ENCODE data around the gene DGLUCY. TPM values are rescaled to one million over a fixed set of nuclear protein-coding genes. Genes with fewer than 3 reads are reported as not detected.

DGLUCY gene
- total and polyA plus RNA-seq, 2 of the 8 experiments (the other 6 are each of a cell fraction or from before 2014, with no cell fraction given), result 24.9 to 31.8 TPM

DNA sequence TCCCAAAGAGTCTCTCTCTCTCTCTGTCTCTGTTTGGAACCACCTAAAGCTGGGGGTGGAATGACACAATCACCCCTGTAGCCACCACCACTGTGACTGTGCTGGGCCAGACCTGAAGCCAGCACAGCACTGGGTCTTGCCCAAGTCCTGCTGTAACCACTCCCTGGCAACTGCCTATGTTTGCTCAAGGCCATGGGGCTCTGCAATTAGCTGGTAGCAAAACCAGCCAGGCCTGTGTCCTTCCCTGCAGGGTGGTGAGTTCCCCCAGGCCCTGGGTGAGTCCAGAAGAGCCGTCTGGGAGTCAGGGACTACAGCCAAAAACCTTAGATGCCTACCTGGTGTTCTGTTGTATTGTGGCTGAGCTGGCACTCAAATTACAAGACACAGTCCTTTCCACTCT, 50.8 kb downstream of the DGLUCY start:
- Histone ChIP-seq H2BK20ac (ENCODE audit: low read length) (no peak overlapping the region), H2AK5ac (ENCODE audit: low read depth, low read length) (no peak overlapping the region), H3K23ac (ENCODE audit: insufficient read length) (no peak overlapping the region), H2BK15ac (ENCODE audit: low read length) (no peak overlapping the region), H3K9ac (replicated peaks in 1 of 4; ENCODE audit: extremely low read depth in 1 of 4, low read depth in 3 of 4, low read length in 3 of 4) (no peak overlapping the region), H3K27me3 (replicated peaks in 1 of 4; ENCODE audit: control insufficient read depth in 3 of 4, extremely low read depth in 1 of 4, insufficient read depth in 3 of 4, low read length in 3 of 4) (no peaks in the 10 kb centered on the region), H2BK12ac (ENCODE audit: low read depth, low read length) (no peak overlapping the region), H3K79me1 (ENCODE audit: low read depth, low read length) (no peaks in the 10 kb centered on the region; the same call in 1 of the 2 replicates), H3K4me3 (ENCODE audit: extremely low read depth in 1 of 4, insufficient read depth in 2 of 4, low read depth in 3 of 4, low read length in 4 of 4) (no peak overlapping the region), H3K23me2 (ENCODE audit: low read depth, low read length) (no peaks in the 10 kb centered on the region), H4K91ac (replicated peaks; ENCODE audit: insufficient read length, low read length) (no peak overlapping the region), H3K4ac (replicated peaks; ENCODE audit: insufficient read length, low read depth, low read length) (no peak overlapping the region), H3K14ac (ENCODE audit: insufficient read length) (no peak overlapping the region), H3K56ac (replicated peaks; ENCODE audit: insufficient read length, low read depth, low read length) (no peak overlapping the region), H3K79me2 (ENCODE audit: control insufficient read depth in 1 of 2, insufficient read depth in 2 of 2, low read length in 2 of 2) (no peaks in the 10 kb centered on the region), H3K27ac (ENCODE audit: low read depth, low read length) (no peak overlapping the region), H2BK120ac (replicated peaks; ENCODE audit: low read depth, low read length) (no peak overlapping the region), H4K5ac (ENCODE audit: insufficient read length, low read depth, low read length) (no peak overlapping the region), H3K18ac (ENCODE audit: extremely low read depth, low read length) (no peak overlapping the region), H3K36me3 (ENCODE audit: control insufficient read depth in 2 of 4, insufficient read depth in 4 of 4, low read length in 3 of 4) (peaks cover 2 to 46% (median 15%) of the 10 kb centered on the region in 4 experiments; a peak in 7 of 8 replicates), H2AFZ (ENCODE audit: low read length) (no peak overlapping the region), H3K4me1 (replicated peaks in 1 of 4; ENCODE audit: control insufficient read depth in 3 of 4, insufficient read depth in 4 of 4, low read length in 3 of 4) (no peaks in the 10 kb centered on the region), H2BK5ac (ENCODE audit: low read depth, low read length) (no peak overlapping the region), H4K20me1 (replicated peaks in 1 of 2; ENCODE audit: control insufficient read depth in 1 of 2, insufficient read depth in 2 of 2, low read length in 2 of 2) (no peaks in the 10 kb centered on the region), H4K8ac (ENCODE audit: extremely low read depth, insufficient read depth, low read length) (no peak overlapping the region), H3K9me3 (ENCODE audit: insufficient read depth in 2 of 2, low read depth in 1 of 2, low read length in 1 of 2) (no peaks in the 10 kb centered on the region), H3K4me2 (ENCODE audit: insufficient read depth in 1 of 2, low read depth in 2 of 2, low read length in 2 of 2) (no peak overlapping the region)
- DNase-seq (ENCODE audit: low read depth in 1 of 2, low spot score in 2 of 2) (no peak), FAIRE-seq (no peak)
- WGBS, 2 experiments (ENCODE audit: extremely low coverage in 1 of 2, insufficient coverage in 1 of 2, insufficient read length in 1 of 2, insufficient replicate concordance in 2 of 2, low coverage in 1 of 2, low lambda C conversion rate in 2 of 2, missing lambda C conversion rate in 1 of 2), result 89% methylated on average over 1 of the region's 1 CpG; no CpG with 5 or more reads in 1 of the 2 experiments
- TF ChIP-seq NANOG (IDR thresholded peaks at IDR 0.05; ENCODE audit: insufficient read depth, low read depth, low read length, poor library complexity, severe bottlenecking) (no peak), ZNF274 (IDR thresholded peaks at IDR 0.05; ENCODE audit: borderline replicate concordance, extremely low read depth, low read length) (no peak), HDAC6 (IDR thresholded peaks at IDR 0.05; ENCODE audit: low read depth, low read length) (no peak), SP1 (IDR thresholded peaks at IDR 0.05; ENCODE audit: low read depth, low read length) (no peak), NRF1 (IDR thresholded peaks at IDR 0.05; ENCODE audit: low read depth, low read length) (no peak)
- CTCF ChIA-PET (ENCODE audit: partially characterized antibody), result interaction anchor here (0.6 to 6.4 kb wide), 6 partner anchors 9 to 220 kb away, joined by 3 to 43 read pairs (median 4); no protein-coding TSS in a partner anchor
- POLR2A ChIA-PET (ENCODE audit: partially characterized antibody), result no interaction called here
